Heart right ventricle (tissue), 16 donors: ENCODE data around the gene TMEM183A. TPM values are rescaled to one million over a fixed set of nuclear protein-coding genes. Genes with fewer than 3 reads are reported as not detected.

Experiments used
- ATAC-seq, 8 donors: fragments of 200-7000 bp; cut with Tn5 transposase; one replicate each; pipeline ENCODE4 v1.9.1; 2020; ENCODE audit warnings: mild to moderate bottlenecking in 8 of 8, moderate library complexity in 8 of 8, moderate number of reproducible peaks in 1 of 8
- DNase-seq, 2 donors: peaks; one replicate each; pipeline ENCODE4 v3.0.0-alpha.2; 2020
- H3K27ac ChIP-seq, 10 donors: fragments of 200-600 bp; sonication (generic) in 2 of 10; one replicate each; pipeline versions ENCODE4 v1.5.0 to v1.8.0; 2020 to 2022; ENCODE audit warnings: mild to moderate bottlenecking in 3 of 10
- H3K27me3 ChIP-seq, 7 donors: fragments of 200-600 bp; one replicate each; pipeline ENCODE4 v1.8.0; 2021 to 2022; ENCODE audit warnings: mild to moderate bottlenecking in 2 of 7
- H3K36me3 ChIP-seq, 9 donors: fragments of 200-600 bp; sonication (generic) in 1 of 9; one replicate each; pipeline versions ENCODE4 v1.5.0 to v1.8.0; 2020 to 2022; ENCODE audit warnings: mild to moderate bottlenecking in 2 of 9
- H3K4me1 ChIP-seq, 9 donors: fragments of 200-600 bp; sonication (generic) in 1 of 9; one replicate each; pipeline versions ENCODE4 v1.5.0 to v1.8.0; 2020 to 2022; ENCODE audit warnings: mild to moderate bottlenecking in 4 of 9
- H3K4me3 ChIP-seq, 10 donors: fragments of 200-600 bp; sonication (generic) in 2 of 10; one replicate each; pipeline versions ENCODE4 v1.5.0 to v1.8.0; 2020 to 2022; ENCODE audit warnings: mild to moderate bottlenecking in 7 of 10, moderate library complexity in 2 of 10
- H3K9me3 ChIP-seq, 11 donors: fragments of 200-600 bp in 10 of 11; sonication (generic) in 2 of 11; one replicate each; pipeline versions ENCODE4 v1.5.0 to v1.8.0; 2013 to 2022; ENCODE audit warnings: mild to moderate bottlenecking in 2 of 11, control low read depth in 1 of 11, moderate library complexity in 1 of 11
- WGBS, 2 donors: extraction: QIAGEN DNeasy Blood & Tissue Kit; methylation state at CpG; one replicate each; pipeline ENCODE4 v1.1.7; 2013; ENCODE audit warnings: inconsistent platforms in 1 of 2; 5-methylcytosine and 5-hydroxymethylcytosine counted together
- intact Hi-C, 10 donors: fragments of 100-400 bp; cut with DNase I; formaldehyde crosslinking; loops; one replicate each; pipeline versions ENCODE4 v1.11.1 to v1.14.2; 2022
- polyA plus RNA-seq, 2 donors: library from polyadenylated mRNA; stranded (reverse); fragments of 200-250 nt; gene quantifications; one replicate each; pipeline ENCODE4 v1.2.3, GENCODE V29; 2013
- total RNA-seq, 10 donors: library from RNA; stranded (reverse); fragmentation: NEBNext Ultra II Directional in 3 of 10; extraction: Animal tissue kit (Norgen Biotek cat#: 25700) in 3 of 10; gene quantifications; one replicate each; pipeline versions ENCODE4 v1.2.1 to v1.2.4, GENCODE V29; 2021 to 2023
- TF ChIP-seq, protein P1 (sequence below), 9 donors: fragments of 200-600 bp; sonication (generic) in 2 of 9; IDR thresholded peaks; one replicate each; pipeline versions ENCODE4 v1.5.0 to v1.8.0; 2021 to 2022; ENCODE audit warnings: antibody characterized with exemption in 9 of 9, mild to moderate bottlenecking in 5 of 9, moderate library complexity in 1 of 9
- donor health status: Arrhythmogenic right ventricular cardiomyopathy.
- donor health status: ischemic (EF 13 %, LVEDD 7.1; RV severe dilation, severe dysfunction).
- donor health status: healthy with polysubstance abuse.
- donor health status: DM: no; HTN: yes; CAD: no.
- donor health status: DM: no; HTN: no; CAD: no.
- donor health status: ischemic (EF 25% LVEDD 6.9; RV normal size, moderate dysfunction).
- donor health status: ischemic (EF 25% LVEDD 5.7; RV mildly dilated, moderate dysfunction).
- donor health status: healthy.
- donor health status: DM: yes; HTN: yes; CAD: no.
- donor health status: Ischemic cardiomyopathy.
- donor health status: ischemic (EF 35%, LVEDD 5.7; RV mildly dilated, moderate dysfunction).
- donor health status: nonischemic (EF 11% LVEDD 7.7; RV severe dilation, severe dysfunction).
- donor health status: DM: yes; HTN: yes; CAD: no.
- donor health status: PGD.
- donor health status: ischemic (EF 29% LVEDD 5.4; RV normal size, mild dysfunction).
- donor health status: nonischemic (EF 23%, LVEDD 6.1; RV moderate dilation, normal function).

TMEM183A gene
- total and polyA plus RNA-seq, 12 donors = 11.5 to 38.1 (median 21.1) TPM

GRCh38 chr1:203028067-203028783 is 21.1 kb downstream of the TMEM183A start:
- TF ChIP-seq, protein P1, sequence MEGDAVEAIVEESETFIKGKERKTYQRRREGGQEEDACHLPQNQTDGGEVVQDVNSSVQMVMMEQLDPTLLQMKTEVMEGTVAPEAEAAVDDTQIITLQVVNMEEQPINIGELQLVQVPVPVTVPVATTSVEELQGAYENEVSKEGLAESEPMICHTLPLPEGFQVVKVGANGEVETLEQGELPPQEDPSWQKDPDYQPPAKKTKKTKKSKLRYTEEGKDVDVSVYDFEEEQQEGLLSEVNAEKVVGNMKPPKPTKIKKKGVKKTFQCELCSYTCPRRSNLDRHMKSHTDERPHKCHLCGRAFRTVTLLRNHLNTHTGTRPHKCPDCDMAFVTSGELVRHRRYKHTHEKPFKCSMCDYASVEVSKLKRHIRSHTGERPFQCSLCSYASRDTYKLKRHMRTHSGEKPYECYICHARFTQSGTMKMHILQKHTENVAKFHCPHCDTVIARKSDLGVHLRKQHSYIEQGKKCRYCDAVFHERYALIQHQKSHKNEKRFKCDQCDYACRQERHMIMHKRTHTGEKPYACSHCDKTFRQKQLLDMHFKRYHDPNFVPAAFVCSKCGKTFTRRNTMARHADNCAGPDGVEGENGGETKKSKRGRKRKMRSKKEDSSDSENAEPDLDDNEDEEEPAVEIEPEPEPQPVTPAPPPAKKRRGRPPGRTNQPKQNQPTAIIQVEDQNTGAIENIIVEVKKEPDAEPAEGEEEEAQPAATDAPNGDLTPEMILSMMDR (IDR thresholded peaks at IDR 0.05) = no peak
- no peaks in the 10 kb centered on the region for H3K9me3 ChIP-seq
- H3K4me3 ChIP-seq = peak overlapping the region in 2 of 10 donors; percentile 69 to 70
- 52 to 64% methylated on average over 9 of the region's 9 CpGs for WGBS, 2 donors
- ATAC-seq (peak in 3 of 8 donors; percentile 15 to 28 (median 28)), DNase-seq (no peak)
- peak overlapping the region in 8 of 10 donors; percentile 53 to 90 (median 79) for H3K27ac ChIP-seq
- H3K36me3 ChIP-seq = peaks cover 0 to 22% (median 13%) of the 10 kb centered on the region in 9 donors
- H3K27me3 ChIP-seq = peaks cover 0 to 13% (median 0%) of the 10 kb centered on the region in 7 donors
- intact Hi-C loops = no loop called here
- H3K4me1 ChIP-seq = peaks cover 7 to 43% (median 28%) of the 10 kb centered on the region in 9 donors

- peak; percentile 43 to 84 (median 64) for ATAC-seq
- WGBS, 2 donors = 23 to 46% methylated on average over 13 of the region's 13 CpGs
- Histone ChIP-seq H3K36me3 (peaks cover 0 to 14% (median 7%) of the 10 kb centered on the region in 9 donors), H3K27me3 (peaks cover 0 to 13% (median 0%) of the 10 kb centered on the region in 7 donors), H3K9me3 (no peaks in the 10 kb centered on the region), H3K4me1 (peaks cover 7 to 43% (median 28%) of the 10 kb centered on the region in 9 donors), H3K4me3 (peak overlapping the region in 2 of 10 donors; percentile 5 to 70), H3K27ac (peak overlapping the region; percentile 18 to 90 (median 74))
- DNase-seq = peak in 1 of 2 donors; percentile 47
- intact Hi-C loops = no loop called here
- TF ChIP-seq, protein P1 (IDR thresholded peaks at IDR 0.05) = no peak
Observed at GRCh38 chr1:203028784-203029553, 21.8 kb downstream of the TMEM183A start.

- intact Hi-C loops = loop anchor here in 2 of 10 donors (5.0 to 10.0 kb wide), 2 partner anchors 313 to 316 kb away; no protein-coding TSS in a partner anchor
- TF ChIP-seq, protein P1 (IDR thresholded peaks at IDR 0.05) = peak in 3 of 9 donors; percentile 10 to 36 (median 23)
- Histone ChIP-seq H3K9me3 (no peaks in the 10 kb centered on the region), H3K27ac (no peak overlapping the region), H3K4me3 (no peak overlapping the region), H3K4me1 (peaks cover 7 to 60% (median 37%) of the 10 kb centered on the region in 9 donors), H3K27me3 (peaks cover 0 to 12% (median 0%) of the 10 kb centered on the region in 7 donors), H3K36me3 (no peaks in the 10 kb centered on the region)
- no peak for ATAC-seq
- WGBS, 2 donors = 80 to 88% methylated on average over 6 of the region's 6 CpGs
- no peak for DNase-seq
Observed at GRCh38 chr1:203031467-203031866, 24.3 kb downstream of the TMEM183A start.

DNA sequence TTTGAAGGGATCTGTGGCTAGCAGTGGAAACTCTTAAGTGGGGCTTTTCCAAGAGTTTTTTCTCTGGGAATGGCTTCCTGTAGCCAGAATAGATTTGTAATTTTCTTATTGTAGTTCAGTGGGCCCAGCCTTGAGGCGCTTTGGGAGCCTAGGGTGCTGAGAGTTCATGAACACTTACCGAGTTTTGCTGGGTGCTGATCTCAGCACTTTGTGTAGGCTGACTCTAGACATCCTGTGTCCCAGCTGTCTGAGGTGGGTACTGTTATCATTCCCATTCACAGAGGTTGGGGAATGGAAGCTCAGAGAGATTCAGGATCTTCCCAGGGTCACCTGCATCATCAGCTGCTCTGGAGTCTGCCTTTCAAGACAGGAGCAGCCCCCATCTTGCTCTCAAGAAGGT is 26.1 kb downstream of the TMEM183A start:
- DNase-seq (no peak), ATAC-seq (no peak)
- Histone ChIP-seq H3K9me3 (no peaks in the 10 kb centered on the region), H3K4me1 (peaks cover 10 to 60% (median 39%) of the 10 kb centered on the region in 9 donors), H3K27me3 (peaks cover 0 to under 1% (median 0%) of the 10 kb centered on the region in 7 donors), H3K4me3 (no peak overlapping the region), H3K36me3 (no peaks in the 10 kb centered on the region), H3K27ac (no peak overlapping the region)
- TF ChIP-seq, protein P1 (IDR thresholded peaks at IDR 0.05) = no peak
- intact Hi-C loops = loop anchor here in 2 of 10 donors (5.0 to 10.0 kb wide), 2 partner anchors 312 to 314 kb away; no protein-coding TSS in a partner anchor
- 87 to 89% methylated on average over 2 of the region's 2 CpGs for WGBS, 2 donors
